ENCODE data around the gene NOP10. TPM values are rescaled to one million over a fixed set of nuclear protein-coding genes. Genes with fewer than 3 reads are reported as not detected.

Gene NOP10
- total and polyA plus RNA-seq, 2 of the 8 experiments (the other 6 are each of a cell fraction or from before 2014, with no cell fraction given) = 285 to 981 TPM

- no peak for TF ChIP-seq CHD7 (IDR thresholded peaks at IDR 0.05; ENCODE audit: insufficient replicate concordance, low read length)
- TF ChIP-seq SUZ12 (IDR thresholded peaks at IDR 0.05; ENCODE audit: low read length) = no peak
- no peak for TF ChIP-seq TAF1 (IDR thresholded peaks at IDR 0.05; ENCODE audit: low read depth, low read length)
- no peak for TF ChIP-seq TAF7 (optimal IDR thresholded peaks at IDR 0.05; ENCODE audit: borderline replicate concordance, low read depth, low read length)
- no peak for TF ChIP-seq SP4 (IDR thresholded peaks at IDR 0.05; ENCODE audit: low read length)
- TF ChIP-seq, protein P1, sequence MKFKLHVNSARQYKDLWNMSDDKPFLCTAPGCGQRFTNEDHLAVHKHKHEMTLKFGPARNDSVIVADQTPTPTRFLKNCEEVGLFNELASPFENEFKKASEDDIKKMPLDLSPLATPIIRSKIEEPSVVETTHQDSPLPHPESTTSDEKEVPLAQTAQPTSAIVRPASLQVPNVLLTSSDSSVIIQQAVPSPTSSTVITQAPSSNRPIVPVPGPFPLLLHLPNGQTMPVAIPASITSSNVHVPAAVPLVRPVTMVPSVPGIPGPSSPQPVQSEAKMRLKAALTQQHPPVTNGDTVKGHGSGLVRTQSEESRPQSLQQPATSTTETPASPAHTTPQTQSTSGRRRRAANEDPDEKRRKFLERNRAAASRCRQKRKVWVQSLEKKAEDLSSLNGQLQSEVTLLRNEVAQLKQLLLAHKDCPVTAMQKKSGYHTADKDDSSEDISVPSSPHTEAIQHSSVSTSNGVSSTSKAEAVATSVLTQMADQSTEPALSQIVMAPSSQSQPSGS (IDR thresholded peaks at IDR 0.05; ENCODE audit: low read length) = no peak
These were observed 12.3 kb upstream of the NOP10 start (continued) for GRCh38 chr15:34355241-34355640.

Data from H1 (cell line).